ENCODE data around the gene CGB1.
A peak's percentile ranks its signal among the peaks of the same experiment; 100 is the strongest.

The CGB1 gene

DNA sequence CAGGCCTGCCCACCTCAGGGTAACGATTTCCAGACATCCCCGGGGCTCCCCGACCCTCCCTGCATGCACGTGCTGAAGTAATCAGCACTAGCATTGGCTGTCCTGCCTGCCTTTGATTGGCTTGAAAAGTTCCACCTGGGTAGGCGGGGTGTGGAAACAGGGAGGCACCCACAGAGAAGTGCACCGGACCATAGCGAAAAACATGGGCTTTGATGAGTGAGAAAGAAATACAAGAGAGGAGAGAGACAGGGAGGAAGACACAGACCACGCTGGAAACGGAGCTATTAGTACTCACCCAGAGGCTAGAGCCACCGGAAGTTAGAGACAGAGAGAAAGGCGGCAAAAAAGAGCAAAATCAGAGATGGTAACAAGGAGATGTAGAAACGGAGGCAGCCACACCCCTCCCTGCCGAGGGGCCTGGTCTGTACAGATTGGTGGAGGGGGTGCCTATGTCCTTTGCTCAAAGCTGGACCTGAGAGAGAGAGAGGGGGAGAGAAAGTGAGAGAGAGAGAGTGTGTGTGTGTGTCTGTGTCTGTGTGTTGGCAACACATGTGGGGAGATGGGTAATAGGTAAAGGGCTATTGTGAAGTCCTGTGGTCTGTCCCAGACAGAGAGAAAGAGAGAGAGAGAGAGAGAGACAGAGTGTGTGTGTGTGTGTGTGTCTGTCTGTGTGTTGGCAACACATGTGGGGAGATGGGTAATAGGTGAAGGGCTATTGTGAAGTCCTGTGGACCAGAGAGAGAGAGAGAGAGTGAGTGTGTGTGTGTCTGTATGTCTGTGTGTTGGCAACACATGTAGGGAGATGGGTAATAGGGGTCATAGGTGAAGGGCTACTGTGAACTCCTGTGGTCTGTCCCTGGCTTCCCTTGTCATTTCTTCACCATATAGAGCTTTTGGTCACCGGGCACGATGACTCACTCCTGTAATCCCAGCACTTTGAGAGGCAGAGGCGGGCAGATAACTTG lies 15.5 kb downstream of the CGB1 start:
- no peak for DNase-seq

- no peak for DNase-seq
Observed at GRCh38 chr19:49020342-49020741, 16.4 kb downstream of the CGB1 start.

GRCh38 chr19:49019242-49019932 lies 17.3 kb downstream of the CGB1 start:
- peak in 3 of 4 experiments; percentile 24 to 55 (median 48) for DNase-seq

- peak in 1 of 4 experiments; percentile 3 for DNase-seq
Observed at GRCh38 chr19:49018388-49019241, 18.1 kb downstream of the CGB1 start.

DNA sequence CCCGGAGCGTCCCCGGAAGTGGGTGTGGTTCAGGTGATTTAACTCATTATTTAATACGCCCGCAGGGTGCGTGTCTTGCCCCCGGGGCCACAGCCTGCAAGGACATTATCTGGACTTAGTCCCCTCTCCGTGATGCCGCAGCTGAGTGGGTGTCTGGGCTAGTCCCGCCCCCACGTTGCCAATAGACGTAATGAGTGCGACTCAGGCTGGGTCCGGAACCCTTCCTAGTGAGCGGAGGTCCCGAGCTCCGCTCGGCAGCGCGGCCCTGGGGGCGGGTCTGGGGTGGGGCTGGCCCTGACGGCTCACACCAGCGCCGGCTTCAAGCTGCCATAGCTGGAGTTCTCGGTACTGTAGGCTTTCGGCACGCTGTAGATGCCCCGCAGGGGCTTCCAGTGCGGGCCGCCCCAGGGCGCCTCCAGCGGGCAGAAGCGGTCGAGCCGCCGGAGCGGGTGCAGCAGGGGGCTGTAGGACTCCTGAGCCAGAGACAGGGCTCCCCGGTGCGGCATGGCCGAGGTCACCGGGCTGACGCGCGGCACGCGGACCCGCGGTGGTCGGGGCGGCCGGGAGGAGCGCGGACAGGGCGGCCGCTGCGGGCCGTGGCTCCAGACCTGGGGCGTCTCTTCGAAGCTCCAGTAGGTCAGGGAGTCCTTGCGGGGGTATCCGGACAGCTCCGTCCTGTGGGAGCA lies 18.9 kb downstream of the CGB1 start:
- DNase-seq: peak in 3 of 4 experiments; percentile 22 to 63 (median 42)

- DNase-seq: no peak
Observed at GRCh38 chr19:49017041-49017665, 19.5 kb downstream of the CGB1 start, which contains the start of gene LHB. LHB (minus strand) TSS chr19:49017091; CDS start chr19:49017081, 10 bp downstream.

GRCh38 chr19:49016067-49016839 lies 20.4 kb downstream of the CGB1 start:
- DNase-seq: no peak

DNA sequence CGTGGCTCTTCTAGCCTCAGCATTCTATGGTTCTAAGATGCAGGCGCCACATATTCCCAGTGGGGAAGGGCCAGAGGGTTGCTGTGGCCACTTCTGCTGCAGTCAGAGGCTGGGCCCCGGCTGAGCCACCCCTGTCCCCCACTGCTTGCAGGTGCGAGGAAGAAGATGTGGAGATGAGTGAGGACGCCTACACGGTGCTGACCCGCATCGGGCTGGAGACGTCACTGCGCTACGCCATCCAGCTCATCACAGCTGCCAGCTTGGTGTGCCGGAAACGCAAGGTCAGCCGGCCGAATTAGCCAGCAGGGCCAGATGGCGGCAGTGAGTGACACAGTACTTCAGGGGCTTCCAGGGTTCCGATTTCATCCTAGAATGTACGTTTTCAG lies 21.8 kb downstream of the CGB1 start:
- no peak for DNase-seq

DNA sequence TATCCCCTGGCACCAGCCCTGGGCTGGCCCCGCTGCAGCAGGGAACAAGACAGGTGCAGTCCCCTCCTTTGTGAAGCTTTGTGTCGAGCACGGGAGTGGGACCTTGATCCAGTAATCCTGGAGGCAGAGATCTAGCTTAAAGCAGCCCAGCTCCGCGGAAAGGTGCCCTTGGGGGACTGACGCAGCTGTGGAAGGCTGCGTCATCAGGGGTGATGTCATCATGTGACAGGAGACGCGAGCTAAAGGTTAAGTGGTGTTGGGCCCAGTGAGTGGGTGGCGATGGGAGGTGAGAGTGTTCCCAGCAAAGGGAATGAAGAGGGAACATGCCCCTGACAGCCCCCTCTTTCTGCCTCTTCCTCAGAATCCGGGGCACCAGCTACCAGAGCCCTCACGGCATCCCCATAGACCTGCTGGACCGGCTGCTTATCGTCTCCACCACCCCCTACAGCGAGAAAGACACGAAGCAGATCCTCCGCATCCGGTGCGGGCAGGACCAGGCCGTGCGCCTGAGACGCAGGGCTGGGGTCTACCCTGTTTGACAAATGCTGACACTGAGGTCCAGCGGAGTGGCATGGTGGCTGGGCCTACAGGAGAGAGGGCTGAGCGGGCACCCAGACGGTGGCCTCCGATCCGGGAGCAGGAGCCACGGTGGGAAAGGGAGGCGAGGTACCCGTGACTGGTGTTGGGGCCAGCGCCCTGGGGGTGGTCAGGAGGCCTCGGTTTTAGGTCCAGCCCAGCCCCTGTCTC lies 22.4 kb downstream of the CGB1 start:
- DNase-seq: no peak

DNA sequence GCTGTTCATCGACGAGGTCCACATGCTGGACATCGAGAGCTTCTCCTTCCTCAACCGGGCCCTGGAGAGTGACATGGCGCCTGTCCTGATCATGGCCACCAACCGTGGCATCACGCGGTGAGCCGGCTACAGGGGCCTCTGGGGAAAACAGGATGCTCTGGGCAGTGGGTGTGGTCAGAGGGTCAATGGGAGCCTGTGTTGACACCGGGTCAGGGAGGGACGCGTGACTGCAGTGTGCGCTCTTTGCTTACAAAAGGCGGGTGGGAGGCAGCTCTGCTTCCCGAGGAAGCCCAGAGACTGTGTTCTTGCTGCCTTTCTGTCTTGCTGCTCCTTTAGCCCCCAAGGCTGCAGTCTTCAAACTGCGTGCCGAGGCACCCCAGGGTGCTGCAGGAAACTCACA lies 25.5 kb downstream of the CGB1 start:
- DNase-seq: no peak

GRCh38 chr19:49010453-49010852 lies 26.2 kb downstream of the CGB1 start:
- no peak for DNase-seq

- no peak for DNase-seq
Observed at GRCh38 chr19:49009828-49010227, 26.9 kb downstream of the CGB1 start.

- DNase-seq: no peak
Observed at GRCh38 chr19:49006905-49007304, 29.8 kb downstream of the CGB1 start.

DNA sequence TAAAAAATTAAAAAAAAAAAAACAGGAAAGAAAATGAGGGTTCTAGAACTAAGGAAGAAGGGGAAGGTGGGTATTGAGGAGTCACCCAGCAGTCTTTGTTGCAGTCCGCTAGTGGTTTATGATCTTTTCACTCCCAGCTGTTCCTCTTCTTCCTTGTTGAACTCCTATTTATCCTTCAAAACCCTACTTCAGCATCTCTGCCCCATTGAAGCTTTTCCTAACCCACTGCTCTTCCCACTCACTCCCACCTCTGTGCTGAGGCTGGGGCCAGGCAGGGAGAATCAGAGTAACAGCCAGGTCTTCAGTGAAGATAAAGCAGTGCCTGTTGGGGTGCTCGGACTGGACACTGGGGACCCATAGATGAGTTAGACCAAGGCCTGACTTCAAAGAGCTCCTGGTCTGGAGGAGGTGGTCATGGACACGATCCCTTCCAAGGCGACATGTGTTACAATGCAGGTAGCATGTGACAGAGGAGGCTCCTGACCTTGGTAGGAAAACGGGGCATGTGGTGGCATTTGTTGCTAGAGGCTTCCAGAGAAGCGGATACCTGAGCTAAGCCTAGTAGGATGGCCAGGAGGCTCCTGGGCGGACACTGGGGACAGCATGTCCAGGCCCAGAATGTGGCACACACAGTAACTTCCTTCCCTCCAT lies 31.6 kb downstream of the CGB1 start:
- DNase-seq: no peak

GRCh38 chr19:49004133-49004532 lies 32.6 kb downstream of the CGB1 start:
- no peak for DNase-seq

DNA sequence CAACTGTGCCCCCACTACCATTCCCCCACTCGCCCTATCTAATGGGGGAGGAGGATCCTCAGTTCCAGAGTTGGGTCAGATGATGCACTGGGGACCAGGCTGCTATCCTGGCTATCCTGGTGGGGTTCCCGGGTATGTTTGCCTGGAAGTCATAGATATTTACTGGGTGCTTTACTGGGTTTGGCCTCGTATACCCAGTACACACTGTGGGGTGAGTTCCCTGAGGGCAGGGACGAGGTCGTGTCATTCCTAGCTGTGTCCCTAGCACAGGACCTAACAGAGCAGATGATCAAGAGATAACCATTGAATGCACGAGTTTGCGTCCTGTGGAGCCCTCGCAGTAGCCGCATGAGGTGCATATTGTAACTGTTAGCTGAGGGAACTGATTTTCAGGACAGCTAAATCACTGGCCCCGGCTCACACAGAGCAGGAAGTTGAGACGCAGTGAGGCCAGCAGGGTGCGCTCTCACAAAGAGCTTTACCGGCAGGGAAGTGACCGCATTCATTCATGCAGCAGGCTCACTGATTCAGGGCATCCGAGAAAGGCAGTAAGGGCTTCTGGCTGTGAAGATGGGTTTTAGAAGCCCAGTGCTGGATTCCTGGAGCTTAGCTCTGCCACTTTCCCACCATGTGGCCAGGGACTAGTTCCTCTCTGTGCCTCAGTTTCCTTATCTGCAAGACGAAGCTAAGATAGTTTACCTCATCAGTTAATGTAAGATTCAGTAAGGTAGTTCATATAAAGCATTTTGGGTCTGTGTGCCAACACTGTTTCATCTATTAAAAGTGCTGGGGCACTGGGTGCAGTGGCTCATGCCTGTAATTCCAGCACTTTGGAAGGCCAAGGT lies 37.0 kb downstream of the CGB1 start:
- DNase-seq: peak in 3 of 4 experiments; percentile 31 to 70 (median 46)

DNA sequence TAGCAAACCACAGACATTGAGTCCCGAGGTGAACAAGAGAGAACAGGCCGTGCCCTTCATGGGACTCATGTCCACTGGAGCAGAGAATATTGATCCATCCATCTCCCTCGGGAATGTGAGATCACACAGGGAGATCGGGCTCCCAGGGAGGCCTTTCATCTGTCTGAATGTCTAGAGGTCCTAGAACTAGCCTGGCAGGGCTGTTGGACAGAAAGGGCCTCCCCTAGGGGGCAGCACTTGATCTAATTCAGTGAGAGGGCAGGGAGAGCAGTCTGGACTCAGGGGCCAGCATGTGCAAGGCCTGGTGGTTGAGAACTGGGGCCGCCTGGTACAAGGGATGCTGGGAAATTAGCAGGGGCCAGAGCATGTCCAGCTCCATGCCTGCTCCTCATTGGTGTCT lies 38.7 kb downstream of the CGB1 start:
- peak in 2 of 4 experiments; percentile 10 to 31 for DNase-seq

DNA sequence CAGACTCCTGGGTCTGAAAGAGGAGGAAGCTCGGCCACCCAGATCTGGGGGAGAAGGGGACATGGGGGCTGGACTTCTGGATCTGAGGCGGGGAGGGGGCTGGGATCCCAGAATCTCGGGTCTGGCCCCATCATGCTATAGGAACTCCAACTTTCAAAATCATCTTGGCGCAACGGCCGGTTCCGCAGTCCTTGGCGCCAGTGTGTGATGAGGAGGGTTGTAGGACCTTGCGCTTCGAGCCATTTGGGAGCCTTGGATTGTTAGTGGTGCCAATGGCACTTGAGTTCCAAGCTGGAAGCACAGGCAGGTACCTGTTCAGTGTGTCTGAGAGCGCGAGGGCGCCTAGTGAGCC lies 42.7 kb downstream of the CGB1 start:
- no peak for DNase-seq

All from activated naive CD4-positive, alpha-beta T cell (primary cell).